Gastrocnemius medialis (tissue), 4 donors: ENCODE measurements around the gene CRK. TPM values are rescaled to one million over a fixed set of nuclear protein-coding genes. Genes with fewer than 3 reads are reported as not detected.

Source experiments
- ATAC-seq, 2 donors: fragments of 150-250 bp; one replicate each; pipeline ENCODE4 v1.9.1; 2016
- DNase-seq, 2 donors: peaks; one replicate each; pipeline ENCODE4 v3.0.0-alpha.2; 2019
- H3K27ac ChIP-seq, 4 donors: fragments of 200-600 bp; sonication (generic); 1 replicate in 1 of 4; 2 replicates in 3 of 4; pipeline ENCODE4 v1.5.1; 2016 to 2018; ENCODE audit warnings: mild to moderate bottlenecking in 2 of 4, moderate library complexity in 1 of 4
- H3K27me3 ChIP-seq, 3 donors: fragments of 200-600 bp; sonication (generic) in 2 of 3; 1 replicate in 1 of 3; 2 replicates in 2 of 3; pipeline versions ENCODE4 v1.5.1 to v1.6.0; 2016 to 2019; ENCODE audit warnings: mild to moderate bottlenecking in 1 of 3, moderate library complexity in 1 of 3
- H3K36me3 ChIP-seq, 2 donors: fragments of 200-600 bp; sonication (generic) in 1 of 2; one replicate each; pipeline ENCODE4 v1.5.1; 2017 to 2018
- H3K4me1 ChIP-seq, 2 donors: fragments of 200-600 bp; sonication (generic) in 1 of 2; one replicate each; pipeline ENCODE4 v1.5.1; 2016 to 2017; ENCODE audit warnings: mild to moderate bottlenecking in 2 of 2
- H3K4me3 ChIP-seq, 4 donors: fragments of 200-600 bp; sonication (generic) in 3 of 4; 1 replicate in 1 of 4; 2 replicates in 3 of 4; pipeline ENCODE4 v1.5.1; 2016 to 2019; ENCODE audit warnings: mild to moderate bottlenecking in 2 of 4
- H3K9me3 ChIP-seq, 3 donors: fragments of 200-600 bp; sonication (generic) in 2 of 3; 1 replicate in 1 of 3; 2 replicates in 2 of 3; pipeline ENCODE4 v1.5.1; 2016 to 2019
- CTCF ChIP-seq, 5 experiments: fragments of 450-650 bp in 3 of 5; fragments of 200-600 bp in 2 of 5; sonication (generic) in 2 of 5; IDR thresholded peaks in 4 of 5; conservative IDR thresholded peaks in 1 of 5; 1 replicate in 4 of 5; 2 replicates in 1 of 5; pipeline ENCODE4 v1.5.1; 2016 to 2019; ENCODE audit warnings: antibody characterized with exemption in 5 of 5, mild to moderate bottlenecking in 3 of 5, moderate library complexity in 3 of 5
- POLR2A ChIP-seq, 2 donors: fragments of 450-650 bp; IDR thresholded peaks; one replicate each; pipeline ENCODE4 v1.6.1; 2017; ENCODE audit warnings: antibody characterized with exemption in 2 of 2, mild to moderate bottlenecking in 2 of 2, moderate library complexity in 2 of 2
- in situ Hi-C, 4 donors: fragments of 200-750 bp; cut with MboI; loops; one replicate each; pipeline versions ENCODE4 v1.15.0 to v1.8.0; 2017; ENCODE audit warnings: low sequenced_read_pairs in 4 of 4
- intact Hi-C: fragments of 100-400 bp; cut with DNase I; formaldehyde crosslinking; loops from one replicate; pipeline ENCODE4 v1.15.1; 2023; ENCODE audit warnings: low total_unique reads
- total RNA-seq, 4 donors: library from RNA; depleted of rRNA; stranded (reverse); fragments of >200 nt; gene quantifications; one replicate each; pipeline versions ENCODE4 v1.1.0 to v1.2.3, GENCODE V29; 2016

Gene CRK
- total RNA-seq, 4 donors from 2014 or later: 48.6 to 64.6 (median 56.7) TPM

GRCh38 chr17:1470755-1471462 is 14.9 kb upstream of the CRK start:
- no peak for TF ChIP-seq CTCF (IDR thresholded peaks at IDR 0.05 in 4 of 5, conservative IDR thresholded peaks at IDR 0.05 in 1 of 5)
- TF ChIP-seq POLR2A (IDR thresholded peaks at IDR 0.05): no peak
- in situ Hi-C loops: no loop called here
- H3K4me1 ChIP-seq: peaks cover 7 to 8% of the 10 kb centered on the region in 2 donors
- H3K4me3 ChIP-seq: no peak overlapping the region
- DNase-seq (no peak), ATAC-seq (no peak)
- no peaks in the 10 kb centered on the region for H3K27me3 ChIP-seq
- peaks cover 0 to 50% of the 10 kb centered on the region in 2 donors for H3K36me3 ChIP-seq
- intact Hi-C loops: loop anchor here (2.0 kb wide), 1 partner anchor 14 kb away; no protein-coding TSS in a partner anchor
- H3K9me3 ChIP-seq: no peaks in the 10 kb centered on the region
- H3K27ac ChIP-seq: no peak overlapping the region

DNA sequence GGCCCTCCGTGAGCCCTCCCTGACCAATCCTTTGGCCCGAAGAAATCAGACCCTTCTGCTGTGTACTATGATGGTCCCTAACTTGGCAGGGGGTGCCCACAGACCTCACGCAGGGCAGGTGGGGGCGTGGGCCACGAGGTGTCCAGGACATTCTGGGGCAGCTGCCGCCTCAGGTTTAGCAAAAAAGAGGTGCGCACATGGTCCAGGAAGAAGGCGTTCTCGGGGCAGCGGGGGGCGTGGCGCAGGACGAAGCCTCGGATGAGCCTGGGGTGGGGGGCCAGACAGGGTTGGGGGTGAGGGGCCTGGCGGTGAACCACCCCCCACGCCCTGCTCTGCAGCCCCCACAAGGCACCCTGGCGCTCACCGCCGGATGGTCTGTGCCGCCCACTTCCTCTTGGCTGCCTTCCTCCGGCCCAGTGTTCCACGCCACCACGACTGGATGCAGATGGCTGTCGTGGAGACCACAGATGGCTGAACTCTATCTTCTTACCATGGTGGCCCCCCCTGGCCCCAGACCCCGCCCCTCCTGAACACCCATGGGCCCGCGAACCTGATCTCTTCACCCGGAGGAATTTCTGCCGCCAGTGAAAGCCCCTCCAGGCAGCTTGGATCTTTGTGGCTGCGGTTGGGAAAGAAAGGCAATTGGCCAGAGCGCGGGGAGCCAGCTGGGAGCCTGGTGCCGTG is 14.2 kb upstream of the CRK start:
- no peak overlapping the region for H3K4me3 ChIP-seq
- no peaks in the 10 kb centered on the region for H3K9me3 ChIP-seq
- intact Hi-C loops (loop anchor here (2.0 kb wide), 1 partner anchor 15 kb away; no protein-coding TSS in a partner anchor), in situ Hi-C loops (no loop called here)
- ATAC-seq (no peak), DNase-seq (no peak)
- H3K36me3 ChIP-seq: peaks cover 0 to 43% of the 10 kb centered on the region in 2 donors
- H3K27ac ChIP-seq: no peak overlapping the region
- no peak for TF ChIP-seq POLR2A (IDR thresholded peaks at IDR 0.05)
- TF ChIP-seq CTCF (IDR thresholded peaks at IDR 0.05 in 4 of 5, conservative IDR thresholded peaks at IDR 0.05 in 1 of 5): no peak
- H3K27me3 ChIP-seq: no peaks in the 10 kb centered on the region
- peaks cover 7 to 8% of the 10 kb centered on the region in 2 donors for H3K4me1 ChIP-seq

- in situ Hi-C loops: no loop called here
Observed at GRCh38 chr17:1469231-1469852, 13.3 kb upstream of the CRK start.

More at GRCh38 chr17:1469231-1469852, 13.3 kb upstream of the CRK start:
- Histone ChIP-seq H3K4me3 (no peak overlapping the region), H3K9me3 (no peaks in the 10 kb centered on the region), H3K27ac (peak overlapping the region in 3 of 4 donors; percentile 75 to 82 (median 81)), H3K36me3 (peaks cover 0 to 41% of the 10 kb centered on the region in 2 donors), H3K4me1 (peaks cover 7 to 8% of the 10 kb centered on the region in 2 donors), H3K27me3 (no peaks in the 10 kb centered on the region)
- DNase-seq (no peak), ATAC-seq (no peak)
- TF ChIP-seq POLR2A (IDR thresholded peaks at IDR 0.05) (no peak), CTCF (IDR thresholded peaks at IDR 0.05 in 4 of 5, conservative IDR thresholded peaks at IDR 0.05 in 1 of 5) (no peak)
- intact Hi-C loops: no loop called here
